Adipose tissue (tissue), 3 donors: Measurements from ENCODE around the gene IER5L. TPM values are rescaled to one million over a fixed set of nuclear protein-coding genes. Genes with fewer than 3 reads are reported as not detected.
A peak's percentile ranks its signal among the peaks of the same experiment; 100 is the strongest.
"Not testable (repeated sequence)": the region's sequence is repeated elsewhere in the genome, so short reads cannot be mapped to it uniquely, and the experiment has no call there.

Experiments
- H3K27ac ChIP-seq: one replicate; pipeline ENCODE4 v1.5.1; 2013; ENCODE audit warnings: low read depth, low read length
- WGBS, 3 donors: extraction: QIAGEN DNeasy Blood & Tissue Kit; methylation state at CpG; one replicate each; pipeline ENCODE4 v1.1.7; 2013; 5-methylcytosine and 5-hydroxymethylcytosine counted together
- polyA plus RNA-seq, 3 donors: library from polyadenylated mRNA; stranded (reverse); fragments of 200-250 nt; gene quantifications; one replicate each; pipeline ENCODE4 v1.2.3, GENCODE V29; 2013
- donor health status: healthy with polysubstance abuse.
- donor health status: Bipolar disorder and iron deficiency.
- donor health status: healthy.

Gene IER5L
- polyA plus RNA-seq, 3 donors = 3.8 to 16.8 (median 10.3) TPM

DNA sequence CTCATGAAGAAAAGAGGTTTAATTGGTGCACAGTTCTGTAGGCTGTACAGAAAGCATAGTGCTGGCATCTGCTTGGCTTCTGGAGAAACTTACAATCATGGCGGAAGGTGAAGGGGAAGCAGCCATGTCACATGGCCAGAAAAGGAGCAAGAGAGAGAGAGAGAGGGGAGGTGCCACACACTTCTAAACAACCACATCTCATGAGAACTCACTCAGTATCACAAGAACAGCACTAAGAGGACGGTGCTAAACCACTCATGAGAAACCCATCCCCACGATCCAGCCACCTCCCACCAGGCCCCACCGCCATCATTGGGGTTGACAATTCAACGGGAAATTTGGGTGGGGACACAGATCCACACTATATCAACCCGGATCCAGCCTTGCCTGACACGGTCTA lies 28.8 kb upstream of the IER5L start:
- H3K27ac ChIP-seq = no peak overlapping the region
- WGBS, 3 donors = 74 to 96% (median 80%) methylated on average over 7 of the region's 7 CpGs

DNA sequence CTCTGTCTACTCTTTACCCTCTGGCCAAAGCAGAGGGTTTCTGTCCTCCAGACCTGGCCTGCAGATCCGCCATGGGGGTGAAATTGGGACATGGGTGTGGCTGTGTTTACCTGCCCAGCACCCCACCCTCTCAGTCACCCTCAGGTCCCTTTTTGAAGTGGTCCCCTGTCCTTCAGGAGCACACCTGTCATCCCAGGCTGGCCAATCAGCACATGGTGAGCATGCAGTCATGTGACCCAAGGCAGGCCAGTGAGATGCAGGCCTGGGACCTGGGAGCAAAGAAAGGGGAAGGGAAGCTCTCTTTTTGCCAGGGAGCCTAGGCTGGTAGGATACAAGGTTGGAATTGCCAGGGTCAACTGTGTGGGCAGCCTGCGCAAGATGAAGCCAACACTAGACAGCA lies 28.3 kb upstream of the IER5L start:
- 50 to 76% (median 50%) methylated on average over 2 of the region's 2 CpGs for WGBS, 3 donors
- no peak overlapping the region for H3K27ac ChIP-seq

DNA sequence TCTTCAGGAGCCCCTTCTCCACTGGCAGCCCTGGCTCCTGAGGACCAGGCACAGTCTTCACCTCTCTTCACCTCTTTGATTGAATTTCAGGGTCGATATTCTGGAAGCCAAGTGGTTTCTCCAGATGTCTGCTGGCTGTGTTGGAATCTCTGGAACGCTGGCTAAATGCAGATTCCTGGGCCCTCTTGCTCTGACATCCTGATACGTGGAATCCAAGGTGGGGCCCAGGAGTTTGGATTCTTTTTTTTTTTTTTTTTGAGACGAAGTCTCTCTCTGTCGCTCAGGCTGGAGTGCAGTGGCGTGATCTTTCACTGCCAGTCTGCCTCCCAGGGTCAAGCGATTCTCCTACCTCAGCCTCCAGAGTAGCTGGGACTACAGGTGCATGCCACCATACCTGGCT lies 26.8 kb upstream of the IER5L start:
- H3K27ac ChIP-seq = no peak overlapping the region
- 90 to 95% (median 93%) methylated on average over 7 of the region's 7 CpGs for WGBS, 3 donors

DNA sequence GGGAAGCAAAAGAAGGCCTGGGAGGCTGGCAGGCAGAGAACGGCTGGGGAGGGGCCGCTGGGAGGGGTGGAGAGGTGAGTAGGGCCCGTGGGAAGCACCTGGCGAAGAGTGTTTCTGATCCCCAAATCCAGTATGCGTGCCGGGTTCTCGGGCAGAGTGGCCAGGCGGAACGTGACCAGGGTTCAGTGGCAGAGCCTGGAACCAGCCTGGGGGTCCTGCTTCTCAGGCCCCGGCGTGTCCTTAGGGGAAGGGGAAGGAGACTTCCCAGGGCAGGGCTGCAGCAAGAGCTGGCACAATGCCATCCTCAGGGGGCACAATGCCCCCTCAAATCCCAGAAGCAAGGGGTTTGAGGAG lies 25.5 kb upstream of the IER5L start:
- WGBS, 3 donors = 70 to 72% (median 71%) methylated on average over 11 of the region's 11 CpGs
- H3K27ac ChIP-seq = no peak overlapping the region

DNA sequence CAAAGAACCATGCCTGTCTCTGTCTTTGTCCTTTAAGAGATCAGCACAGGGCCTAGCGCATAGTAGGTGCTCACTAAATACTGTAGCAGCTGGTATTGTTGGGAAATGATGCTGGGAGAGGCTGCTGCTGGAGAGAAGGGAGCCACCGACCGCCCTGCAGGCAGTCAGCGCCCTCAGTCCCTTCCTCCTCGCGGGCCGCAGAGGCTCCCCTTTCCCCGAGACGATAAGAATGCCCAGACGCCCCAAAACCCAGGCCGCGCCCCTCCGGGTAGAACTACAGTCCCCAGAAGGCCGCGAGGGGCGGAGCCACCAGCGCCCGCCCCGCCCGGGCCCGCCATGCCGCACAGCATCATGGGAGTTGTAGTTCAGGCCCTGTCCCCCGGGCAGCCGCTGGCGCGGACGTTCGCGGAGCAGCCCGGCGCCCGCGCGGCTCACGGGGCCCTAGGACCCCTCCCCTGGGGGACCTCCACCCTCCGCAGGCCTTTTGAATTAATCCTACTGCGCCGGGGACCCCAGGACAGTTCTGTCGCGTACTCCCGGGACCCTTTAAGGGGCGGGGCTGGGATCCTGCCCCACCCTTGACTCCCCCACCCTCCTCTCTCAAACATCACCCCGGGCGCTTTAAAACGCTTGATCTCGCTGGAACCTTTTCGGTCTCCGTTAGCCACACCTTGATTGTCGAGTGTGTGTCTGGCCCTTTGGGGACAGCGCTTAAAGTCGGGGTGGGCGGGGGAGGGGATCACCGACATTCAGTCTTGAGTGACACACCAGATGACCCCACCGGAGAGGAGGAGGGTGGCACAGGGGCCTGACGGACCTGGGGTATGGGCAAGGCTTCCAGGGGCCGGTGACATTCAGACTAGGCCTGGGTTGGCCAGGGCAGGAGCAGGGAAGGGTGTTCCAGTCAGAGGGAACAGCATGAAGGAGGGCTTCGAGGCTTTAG lies 24.8 kb upstream of the IER5L start:
- 6 to 8% (median 8%) methylated on average over 46 to 57 of the region's 57 CpGs for WGBS, 3 donors
- no peak overlapping the region for H3K27ac ChIP-seq

DNA sequence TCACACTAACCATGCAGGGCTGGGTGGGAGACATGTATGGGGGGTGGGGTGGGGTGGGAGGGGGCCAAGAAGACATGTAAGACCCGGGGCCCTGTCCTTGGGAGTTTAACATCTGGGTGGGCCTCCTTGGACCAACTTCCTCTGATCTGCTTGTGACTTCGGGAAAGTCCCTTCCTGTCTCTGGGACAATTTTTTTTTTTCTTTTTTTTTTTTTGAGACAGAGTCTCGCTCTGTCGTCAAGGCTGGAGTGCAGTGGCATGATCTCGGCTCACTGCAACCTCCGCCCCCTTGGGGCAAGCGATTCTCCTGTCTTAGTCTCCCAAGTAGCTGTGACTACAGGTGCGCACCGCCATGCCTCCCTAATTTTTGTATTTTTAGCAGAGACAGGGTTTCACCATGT lies 23.8 kb upstream of the IER5L start:
- 64 to 67% (median 64%) methylated on average over 9 of the region's 9 CpGs for WGBS, 3 donors
- H3K27ac ChIP-seq = no peak overlapping the region

DNA sequence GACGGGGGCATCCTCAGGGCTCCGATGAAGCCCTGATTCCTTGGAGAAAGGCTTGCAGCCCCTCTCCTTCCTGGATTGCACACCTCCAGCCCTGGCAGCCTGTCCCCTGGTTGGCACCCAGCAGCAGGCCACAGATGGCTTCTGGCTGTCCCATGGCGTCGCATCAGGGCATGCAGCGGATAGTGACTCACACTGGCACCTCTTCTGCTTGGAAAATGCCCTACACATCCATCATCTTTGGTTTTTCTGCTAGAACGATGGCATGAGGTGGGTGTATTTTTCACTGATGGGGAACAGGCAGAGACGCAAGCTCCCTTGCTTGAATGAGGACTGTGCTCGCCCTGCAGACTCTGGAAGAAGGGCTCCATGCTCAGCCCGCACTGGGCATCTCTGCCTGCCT lies 23.2 kb upstream of the IER5L start:
- WGBS, 3 donors = 82 to 93% (median 82%) methylated on average over 9 of the region's 9 CpGs
- H3K27ac ChIP-seq = no peak overlapping the region

DNA sequence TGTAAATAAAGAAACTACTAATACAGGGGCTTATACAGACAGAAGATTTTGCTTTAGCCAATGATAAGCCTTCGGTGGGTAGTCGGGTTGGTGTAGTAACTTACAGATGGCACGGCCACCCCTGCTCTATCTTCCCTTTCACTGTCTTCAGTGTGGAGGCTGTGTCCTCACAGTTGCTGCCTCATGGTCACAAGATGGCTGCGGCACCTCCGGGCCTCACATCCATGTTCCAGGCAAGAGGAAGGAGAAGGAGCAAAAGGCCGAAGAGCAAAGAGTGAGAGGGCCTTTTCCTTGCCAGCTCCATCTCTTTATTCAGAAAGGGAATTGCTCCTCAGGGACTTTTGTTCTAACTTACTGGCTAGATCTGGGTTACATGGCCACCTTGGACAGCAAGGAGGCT lies 22.2 kb upstream of the IER5L start:
- 92 to 95% (median 92%) methylated on average over 6 of the region's 6 CpGs for WGBS, 3 donors
- H3K27ac ChIP-seq = no peak overlapping the region

DNA sequence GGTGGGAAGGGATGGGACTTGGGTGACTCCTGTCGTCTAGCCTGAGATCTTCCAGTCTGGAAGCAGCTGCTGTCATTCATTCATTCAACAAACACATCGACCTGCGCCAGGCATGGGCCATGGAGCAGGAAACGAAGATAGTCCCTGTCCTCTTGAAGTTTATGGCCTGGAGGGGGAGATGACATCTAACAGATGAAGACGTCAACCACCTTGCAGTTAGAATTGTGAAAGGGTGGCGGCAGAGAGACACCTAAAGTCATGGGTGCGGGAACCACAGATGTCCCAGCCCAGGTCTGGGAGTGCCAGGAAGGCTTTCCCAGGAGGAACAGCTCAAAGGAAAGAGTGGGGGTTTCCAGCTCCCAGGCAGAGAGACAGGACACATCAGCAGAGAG lies 21.0 kb upstream of the IER5L start:
- 73 to 84% (median 77%) methylated on average over 7 of the region's 7 CpGs for WGBS, 3 donors
- peak overlapping the region; percentile 9 for H3K27ac ChIP-seq

DNA sequence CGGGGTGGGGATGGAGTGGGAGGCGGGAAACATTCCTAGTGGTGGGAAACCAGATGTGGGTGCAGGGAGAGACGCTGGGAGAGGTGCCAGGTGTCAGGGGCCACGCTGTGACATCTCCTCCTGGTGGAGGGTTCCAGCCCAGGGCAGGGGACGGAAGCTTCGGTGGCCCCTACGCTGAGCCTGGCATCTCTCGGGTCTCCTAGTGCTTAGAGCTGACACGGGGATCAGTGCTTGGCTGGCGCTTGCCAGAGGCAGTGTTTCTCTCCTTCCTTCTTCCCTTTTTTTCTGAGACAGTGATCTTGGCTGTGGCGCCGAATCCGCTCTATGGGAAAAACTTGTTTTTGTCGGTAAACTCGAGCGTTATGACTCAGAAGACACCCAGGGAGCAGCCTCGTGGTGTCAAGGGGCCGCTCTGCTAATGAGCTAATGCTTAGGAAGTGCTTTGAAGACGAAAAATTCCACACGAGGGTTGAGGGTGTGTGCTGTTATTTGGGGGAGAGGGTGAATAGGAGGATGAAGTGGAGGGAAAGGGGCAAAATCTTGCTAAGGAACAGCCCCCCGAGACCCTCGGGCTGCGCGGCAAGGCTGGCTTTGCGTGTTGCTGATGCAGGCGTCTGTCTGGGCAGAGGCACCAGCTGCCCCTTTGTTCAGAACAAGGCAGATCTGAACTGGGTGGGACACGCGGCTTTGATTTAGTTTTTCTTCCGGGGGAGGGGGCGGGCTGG lies 20.4 kb upstream of the IER5L start:
- WGBS, 3 donors = 31 to 51% (median 32%) methylated on average over 30 of the region's 30 CpGs
- peak overlapping the region; percentile 40 for H3K27ac ChIP-seq

DNA sequence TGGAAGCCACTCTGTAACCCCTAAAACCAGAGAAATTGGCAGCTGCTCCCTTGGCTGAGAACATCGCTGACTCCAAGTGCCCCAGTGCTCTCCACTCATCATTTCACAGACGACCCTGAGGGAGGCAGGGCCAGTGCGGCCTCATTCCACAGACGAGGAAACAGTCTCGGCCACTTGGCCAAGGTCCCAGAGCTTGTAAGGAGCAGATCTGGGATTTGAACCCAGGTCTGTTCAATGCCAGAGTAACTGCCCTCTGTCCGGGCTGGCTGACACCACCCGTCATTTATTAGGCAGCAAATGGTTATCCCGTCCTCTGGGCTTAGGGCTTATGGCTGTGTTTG lies 19.9 kb upstream of the IER5L start:
- WGBS, 3 donors = 28 to 45% (median 35%) methylated on average over 8 of the region's 8 CpGs
- H3K27ac ChIP-seq = peak overlapping the region; percentile 40

DNA sequence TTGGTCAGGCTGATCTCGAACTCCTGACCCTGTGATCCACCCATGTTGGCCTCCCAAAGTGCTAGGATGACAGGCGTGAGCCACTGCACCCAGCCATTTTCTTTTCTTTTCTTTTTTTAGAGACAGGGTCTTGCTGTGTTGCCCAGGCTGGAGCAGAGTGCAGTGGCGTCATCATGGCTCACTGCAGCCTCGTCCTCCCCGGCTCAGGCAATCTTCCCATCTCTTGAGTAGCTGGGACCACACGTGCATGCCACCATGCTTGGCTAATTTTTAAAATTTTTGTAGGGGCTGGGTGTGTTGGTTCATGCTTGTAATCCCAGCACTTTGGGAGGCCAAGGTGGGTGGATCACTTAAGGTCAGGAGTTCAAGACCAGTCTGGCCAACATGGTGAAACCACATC lies 19.0 kb upstream of the IER5L start:
- WGBS, 3 donors = 92 to 97% (median 95%) methylated on average over 6 of the region's 6 CpGs
- not testable (repeated sequence) for H3K27ac ChIP-seq

DNA sequence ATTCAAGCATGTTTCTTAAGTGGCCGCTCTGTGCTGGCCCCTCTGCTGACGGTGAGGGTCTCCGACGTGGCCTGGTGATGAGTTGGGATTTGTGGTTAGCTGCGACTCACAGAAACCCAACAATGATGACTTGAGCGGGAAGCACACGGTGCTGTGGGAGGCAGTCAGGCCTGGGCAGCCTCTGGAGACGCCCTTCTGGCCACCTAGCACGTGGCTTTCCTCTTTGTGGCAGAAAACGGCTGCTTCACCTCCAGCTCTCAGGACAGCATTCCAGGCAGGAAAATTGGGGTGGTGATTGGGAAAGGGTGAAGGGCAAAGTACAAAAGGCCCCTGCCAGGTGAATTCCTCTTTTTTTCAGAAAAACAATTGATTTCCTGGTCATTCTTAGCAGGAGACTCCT lies 17.5 kb upstream of the IER5L start:
- no peak overlapping the region for H3K27ac ChIP-seq
- 88 to 92% (median 92%) methylated on average over 10 of the region's 10 CpGs for WGBS, 3 donors

DNA sequence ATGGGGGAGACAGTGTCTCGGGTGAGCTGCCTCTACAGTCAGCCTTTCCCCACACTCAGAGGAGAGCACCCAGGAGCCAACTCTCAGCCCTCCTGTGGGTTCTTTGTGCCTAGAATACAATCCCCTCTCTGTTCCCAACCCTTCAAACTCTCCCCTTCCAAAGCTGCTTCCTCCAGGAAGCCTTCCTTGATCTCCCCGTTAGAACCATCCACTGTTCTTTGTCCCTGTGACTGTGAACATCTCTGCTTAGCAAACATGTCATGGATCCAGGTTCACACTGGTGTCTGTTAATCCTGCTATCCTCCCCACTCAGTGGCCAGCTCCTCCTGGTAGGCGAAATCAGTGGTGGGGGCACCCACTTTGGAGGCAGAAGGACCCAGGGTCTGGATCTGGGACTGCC lies 16.2 kb upstream of the IER5L start:
- WGBS, 3 donors = 47 to 79% (median 69%) methylated on average over 3 of the region's 3 CpGs
- no peak overlapping the region for H3K27ac ChIP-seq

DNA sequence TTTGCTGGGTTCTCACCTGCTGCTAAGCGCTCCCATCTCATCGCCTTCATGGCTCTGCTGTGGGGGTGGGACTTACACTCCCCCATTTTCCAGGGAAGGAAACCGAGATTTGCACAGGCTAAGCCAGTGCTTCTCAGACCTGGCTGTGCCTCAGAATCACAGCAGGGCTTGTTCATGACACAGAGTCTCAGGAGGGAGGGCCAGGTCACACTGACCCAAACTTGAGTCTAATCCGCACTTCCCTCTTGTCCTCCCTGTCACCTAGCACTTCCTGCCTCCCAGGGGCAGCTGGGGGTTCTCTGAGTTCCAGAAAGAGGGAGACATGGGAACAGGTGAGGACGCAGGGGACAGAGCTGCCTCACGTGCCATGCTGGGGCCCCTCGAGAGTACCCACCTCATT lies 15.6 kb upstream of the IER5L start:
- WGBS, 3 donors = 77 to 87% (median 82%) methylated on average over 7 of the region's 7 CpGs
- H3K27ac ChIP-seq = no peak overlapping the region

DNA sequence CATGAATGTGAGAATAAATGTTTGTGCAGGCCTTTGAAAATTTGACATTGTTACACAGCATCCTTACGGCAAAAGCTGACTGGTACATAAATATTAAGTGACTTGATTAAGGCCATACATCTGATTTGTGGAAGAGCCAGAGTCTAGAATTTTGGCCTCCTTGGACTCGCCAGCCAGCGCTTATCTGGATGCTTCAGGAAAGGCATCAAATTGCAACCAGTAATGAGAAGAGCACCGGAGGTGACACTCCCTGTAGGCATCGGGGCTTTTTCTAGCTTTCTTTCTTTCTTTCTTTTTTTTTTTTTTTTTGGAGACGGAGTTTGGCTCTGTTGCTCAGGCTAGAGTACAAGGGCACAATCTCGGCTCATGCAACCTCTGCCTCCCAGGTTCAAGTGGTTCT lies 13.2 kb upstream of the IER5L start:
- no peak overlapping the region for H3K27ac ChIP-seq
- 92 to 96% (median 94%) methylated on average over 7 of the region's 7 CpGs for WGBS, 3 donors

DNA sequence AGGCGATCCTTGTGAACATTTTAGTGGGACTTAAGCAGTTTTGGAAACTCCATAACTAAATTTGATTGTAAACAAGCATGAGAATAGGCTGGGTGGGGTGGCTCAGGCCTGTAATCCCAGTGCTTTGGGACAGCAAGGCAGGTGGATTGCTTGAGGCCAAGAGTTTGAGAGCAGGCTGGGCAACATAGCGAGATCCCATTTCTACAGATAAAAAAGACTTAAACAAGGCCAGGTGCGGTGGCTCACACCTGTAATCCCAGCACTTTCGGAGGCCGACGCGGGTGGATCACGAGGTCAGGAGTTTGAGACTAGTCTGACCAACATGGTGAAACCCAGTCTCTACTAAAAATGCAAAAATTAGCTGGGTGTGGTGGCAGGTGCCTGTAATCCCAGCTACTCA lies 11.9 kb upstream of the IER5L start:
- H3K27ac ChIP-seq = not testable (repeated sequence)
- whole genome bisulfite sequencing, 3 donors = 96 to 98% (median 97%) methylated on average over 8 of the region's 8 CpGs

DNA sequence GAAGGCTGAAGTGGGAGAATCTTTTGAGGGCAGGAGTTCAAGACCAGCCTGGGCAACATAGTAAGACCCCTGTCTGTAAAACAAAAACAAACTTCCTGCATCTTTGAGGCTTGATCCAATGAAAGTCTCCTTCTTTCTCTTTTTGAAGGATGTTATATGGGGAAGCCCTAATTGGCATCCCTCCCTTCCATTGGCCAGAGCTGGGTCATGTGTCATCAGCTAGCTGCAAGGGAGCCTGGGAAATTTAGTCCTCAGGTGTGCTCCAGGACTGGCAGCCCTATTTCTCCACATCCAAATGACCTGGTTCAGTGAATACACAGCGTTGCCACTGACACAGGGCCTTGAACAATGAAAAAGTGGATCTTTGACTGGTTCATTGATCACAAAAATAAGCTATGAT lies 9.0 kb upstream of the IER5L start:
- H3K27ac ChIP-seq = no peak overlapping the region
- 73 to 92% (median 89%) methylated on average over 1 of the region's 1 CpG for WGBS, 3 donors

DNA sequence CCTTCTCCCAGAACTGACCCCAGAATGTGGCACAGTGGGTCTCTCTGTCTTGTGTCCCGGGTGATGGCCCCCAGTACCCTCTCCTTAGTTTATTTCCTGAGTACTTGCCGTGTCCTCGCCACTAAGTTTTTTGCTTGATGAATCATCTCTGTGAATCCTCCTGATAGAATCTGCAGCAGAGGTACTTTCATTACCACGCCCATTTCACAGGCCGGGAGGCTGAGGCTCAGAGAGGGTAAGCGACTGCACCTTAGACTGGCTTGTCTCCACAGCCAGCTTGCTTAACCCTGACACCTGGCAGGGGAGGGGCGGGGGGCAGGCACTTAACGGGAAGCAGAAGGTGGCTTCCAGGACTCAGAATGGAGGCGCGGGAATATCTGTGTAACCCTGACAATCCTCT lies 7.9 kb upstream of the IER5L start:
- no peak overlapping the region for H3K27ac ChIP-seq
- 80 to 90% (median 82%) methylated on average over 10 of the region's 10 CpGs for WGBS, 3 donors

DNA sequence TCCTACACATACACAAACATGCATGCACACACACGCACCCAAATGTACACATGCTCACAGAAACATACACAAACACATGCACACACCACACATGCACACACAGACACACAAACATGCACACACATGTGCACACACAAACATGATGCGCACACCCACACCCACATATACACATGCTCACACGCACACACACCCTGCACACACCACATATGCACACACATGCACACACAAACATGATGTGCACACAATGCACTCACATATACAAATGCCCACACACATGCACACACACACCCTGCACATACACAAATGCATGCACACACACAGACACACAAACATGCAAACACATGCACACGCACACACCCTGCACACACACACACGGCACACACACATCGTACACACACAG lies 7.3 kb upstream of the IER5L start:
- no peak overlapping the region for H3K27ac ChIP-seq
- WGBS, 3 donors = 92 to 96% (median 93%) methylated on average over 6 of the region's 6 CpGs
